ENCODE measurements around the gene ADCYAP1R1. TPM values are rescaled to one million over a fixed set of nuclear protein-coding genes. Genes with fewer than 3 reads are reported as not detected.

Gene ADCYAP1R1
- total RNA-seq, 1 experiment from 2014 or later = 0.12 TPM

- H3K27me3 ChIP-seq (ENCODE audit: insufficient read depth, low read length) = no peaks in the 10 kb centered on the region
- H3K9ac ChIP-seq (ENCODE audit: low read length) = no peak overlapping the region
- no peaks in the 10 kb centered on the region for H3K79me2 ChIP-seq (ENCODE audit: insufficient read depth, low read length)
- no peaks in the 10 kb centered on the region for H3K9me3 ChIP-seq (ENCODE audit: control insufficient read depth in 1 of 2, insufficient read depth in 1 of 2, low read depth in 1 of 2, low read length in 2 of 2)
- TF ChIP-seq CBX3 (IDR thresholded peaks at IDR 0.05; ENCODE audit: low read depth) (no peak), REST (IDR thresholded peaks at IDR 0.05; ENCODE audit: low read depth) (no peak), POLR2A (IDR thresholded peaks at IDR 0.05; ENCODE audit: borderline replicate concordance, extremely low read depth, insufficient read depth, insufficient read length) (no peak), EZH2 (IDR thresholded peaks at IDR 0.05) (no peak), EGR1 (IDR thresholded peaks at IDR 0.05; ENCODE audit: low read depth) (no peak), JUND (IDR thresholded peaks at IDR 0.05) (no peak), ZFX (IDR thresholded peaks at IDR 0.05) (no peak), RAD21 (IDR thresholded peaks at IDR 0.05; ENCODE audit: low read depth) (no peak), CEBPB (IDR thresholded peaks at IDR 0.05; ENCODE audit: low read depth) (no peak)
- TF ChIP-seq, protein P1, sequence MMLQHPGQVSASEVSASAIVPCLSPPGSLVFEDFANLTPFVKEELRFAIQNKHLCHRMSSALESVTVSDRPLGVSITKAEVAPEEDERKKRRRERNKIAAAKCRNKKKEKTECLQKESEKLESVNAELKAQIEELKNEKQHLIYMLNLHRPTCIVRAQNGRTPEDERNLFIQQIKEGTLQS (IDR thresholded peaks at IDR 0.05) = no peak
- no peak overlapping the region for H3K4me2 ChIP-seq (ENCODE audit: low read length)
- ChIA-PET CTCF (interaction anchor here (1.2 to 4.8 kb wide), 2 partner anchors 13 to 69 kb away, joined by 3 to 21 read pairs; no protein-coding TSS in a partner anchor), POLR2A (no interaction called here), RAD21 (ENCODE audit: low non-redundant PET in 1 of 2, low total read pairs in 2 of 2, uncharacterized antibody in 2 of 2, unreplicated experiment in 2 of 2) (no interaction called here)
- intact Hi-C loops (cut with micrococcal nuclease) = no loop called here
- DNase-seq (ENCODE audit: low read depth, low spot score) = no peak
- H3K4me1 ChIP-seq (ENCODE audit: control insufficient read depth in 1 of 2, insufficient read depth in 2 of 2, low read length in 2 of 2) = no peaks in the 10 kb centered on the region; a peak in 2 of 4 replicates
- no peaks in the 10 kb centered on the region for H3K9me2 ChIP-seq (ENCODE audit: insufficient read depth)
- no peak for ATAC-seq
- no peak overlapping the region for H3K27ac ChIP-seq (ENCODE audit: low read depth, low read length)
- no peak overlapping the region for H3K4me3 ChIP-seq (replicated peaks in 1 of 2; ENCODE audit: low read depth in 1 of 2, low read length in 2 of 2)
- no peaks in the 10 kb centered on the region for H4K20me1 ChIP-seq (ENCODE audit: insufficient read depth)
- no TSS peak for BruUV-seq (replicated peaks)
- no peak overlapping the region for H2AFZ ChIP-seq (ENCODE audit: low read depth, low read length, poor library complexity, severe bottlenecking)
- no peaks in the 10 kb centered on the region for H3K36me3 ChIP-seq (ENCODE audit: control insufficient read depth in 1 of 2, insufficient read depth in 2 of 2, low read length in 2 of 2)
These were observed 913 bp downstream of the ADCYAP1R1 start for GRCh38 chr7:31052841-31053601.

All from HCT116 (cell line).